K562 (cell line): ENCODE measurements around the gene SERPINF2. TPM values are rescaled to one million over a fixed set of nuclear protein-coding genes. Genes with fewer than 3 reads are reported as not detected.

ENCODE experiments used
- CHCHD3 ChIP-seq: fragments of 250-450 bp; sonication (Bioruptor Pico); IDR thresholded peaks from 2 replicates; pipeline ENCODE4 v2.1.2; 2022; ENCODE audit warnings: mild to moderate bottlenecking
- FOSL1 ChIP-seq: fragments of 200-800 bp; sonication (Bioruptor generic); conservative IDR thresholded peaks from 2 replicates; pipeline ENCODE4 v1.6.1; 2016; ENCODE audit warnings: missing genetic modification characterization, missing compliant biosample characterization
- GTF2E2 ChIP-seq: fragments of 200-800 bp; sonication (Bioruptor generic); IDR thresholded peaks from 2 replicates; pipeline ENCODE4 v1.6.1; 2016; ENCODE audit warnings: missing genetic modification characterization, missing compliant biosample characterization
- HDAC8 ChIP-seq: fragments of 450-650 bp; IDR thresholded peaks from 2 replicates; pipeline ENCODE4 v1.6.1; 2016; ENCODE audit warnings: mild to moderate bottlenecking, missing genetic modification characterization, moderate library complexity, missing compliant biosample characterization
- JUN ChIP-seq, 2 experiments: sonication (generic) in 1 of 2; formaldehyde crosslinking in 1 of 2; IDR thresholded peaks; 2 replicates each; pipeline versions ENCODE4 v1.6.1 to v1.8.0; 2012 to 2022; ENCODE audit warnings: borderline replicate concordance in 2 of 2, mild to moderate bottlenecking in 2 of 2, improper control_type of control experiment in 1 of 2, low read depth in 1 of 2, low read length in 1 of 2, missing genetic modification reagents in 1 of 2
- L3MBTL2 ChIP-seq: fragments of 450-650 bp; IDR thresholded peaks from 2 replicates; pipeline ENCODE4 v1.6.1; 2016; ENCODE audit warnings: mild to moderate bottlenecking, moderate library complexity
- MAFG ChIP-seq: fragments of 450-650 bp; conservative IDR thresholded peaks from 2 replicates; pipeline ENCODE4 v1.6.1; 2016; ENCODE audit warnings: missing genetic modification characterization, missing compliant biosample characterization
- MBD2 ChIP-seq: sonication (generic); IDR thresholded peaks from 2 replicates; pipeline ENCODE4 v1.6.1; 2016; ENCODE audit warnings: low read depth, borderline replicate concordance
- MTA2 ChIP-seq: fragments of 450-650 bp; IDR thresholded peaks from 2 replicates; pipeline ENCODE4 v1.6.1; 2016; ENCODE audit warnings: low read depth
- MYNN ChIP-seq, 2 experiments: sonication (generic); formaldehyde crosslinking in 1 of 2; IDR thresholded peaks; 2 replicates each; pipeline versions ENCODE4 v1.5.0 to v1.6.1; 2016 to 2020; ENCODE audit warnings: antibody characterized with exemption in 1 of 2, missing genetic modification reagents in 1 of 2
- NCOA1 ChIP-seq: fragments of 450-650 bp; IDR thresholded peaks from 2 replicates; pipeline ENCODE4 v1.6.1; 2016; ENCODE audit warnings: low read depth
- POLR2AphosphoS5 ChIP-seq: IDR thresholded peaks from 2 replicates; pipeline ENCODE4 v1.6.1; 2011; ENCODE audit warnings: mild to moderate bottlenecking, low read depth, low read length, moderate library complexity; ENCODE audit not compliant: control insufficient read depth, insufficient read depth
- TEAD2 ChIP-seq: fragments of 450-650 bp; IDR thresholded peaks from 2 replicates; pipeline ENCODE4 v1.6.1; 2016; ENCODE audit warnings: missing genetic modification characterization, control low read depth, missing compliant biosample characterization
- ZBTB7A ChIP-seq: IDR thresholded peaks from 2 replicates; pipeline ENCODE4 v1.6.1; 2011; ENCODE audit warnings: low read depth, mild to moderate bottlenecking, low read length, moderate library complexity, borderline replicate concordance; ENCODE audit not compliant: control insufficient read depth
- ZC3H4 ChIP-seq: sonication (generic); formaldehyde crosslinking; IDR thresholded peaks from 2 replicates; pipeline ENCODE4 v1.9.0; 2021; ENCODE audit warnings: missing genetic modification reagents, borderline replicate concordance
- polyA plus RNA-seq, 8 experiments: library from polyadenylated mRNA; depleted of rRNA in 4 of 8; stranded (reverse) in 5 of 8; unstranded in 3 of 8; fragments of >200 nt; fragmentation: Nextera tagmentation in 2 of 8; fragmentation: Illumina TruSeq in 1 of 8; extraction: Ambion mirVana in 2 of 8; extraction: Trizol in 1 of 8; gene quantifications; 2 replicates each; pipeline versions ENCODE4 v1.2.1 to v1.2.3, GENCODE V29; 2011 to 2014; ENCODE audit warnings: inconsistent platforms in 1 of 8, missing spikeins in 1 of 8
- total RNA-seq, 7 experiments: library from RNA; depleted of rRNA in 6 of 7; stranded (reverse); fragments of >200 nt in 6 of 7; fragmentation: Illumina TruSeq in 2 of 7; extraction: Trizol in 2 of 7; gene quantifications; 2 replicates each; pipeline versions ENCODE4 v1.2.1 to v1.2.3, GENCODE V29; 2011 to 2021; ENCODE audit warnings: low replicate concordance in 1 of 7
- TF ChIP-seq, protein P1 (sequence below): conservative IDR thresholded peaks from 2 replicates; pipeline ENCODE4 v1.6.1; 2011; ENCODE audit warnings: low read depth, mild to moderate bottlenecking, low read length; ENCODE audit not compliant: control insufficient read depth
- TF ChIP-seq, protein P2 (sequence below): fragments of 450-650 bp; IDR thresholded peaks from 2 replicates; pipeline ENCODE4 v1.6.1; 2017; ENCODE audit warnings: mild to moderate bottlenecking, moderate library complexity
- TF ChIP-seq, protein P3 (sequence below): fragments of 450-650 bp; formaldehyde crosslinking; IDR thresholded peaks from 2 replicates; pipeline ENCODE4 v1.4.0; 2022; ENCODE audit warnings: mild to moderate bottlenecking, moderate library complexity
- TF ChIP-seq, protein P4 (sequence below): fragments of 250-450 bp; sonication (Bioruptor Pico); IDR thresholded peaks from 2 replicates; pipeline ENCODE4 v1.8.0; 2021; ENCODE audit warnings: borderline replicate concordance, mild to moderate bottlenecking, moderate library complexity; ENCODE audit not compliant: poor library complexity, severe bottlenecking
- TF ChIP-seq, protein P5 (sequence below): sonication (generic); formaldehyde crosslinking; IDR thresholded peaks from 2 replicates; pipeline ENCODE4 v1.8.0; 2022; ENCODE audit warnings: missing genetic modification reagents, mild to moderate bottlenecking, moderate library complexity, borderline replicate concordance

SERPINF2 gene
- total and polyA plus RNA-seq, 9 of the 15 experiments (the other 6 are each of a cell fraction or from before 2014, with no cell fraction given), result 0.22 TPM; not detected in 8

DNA sequence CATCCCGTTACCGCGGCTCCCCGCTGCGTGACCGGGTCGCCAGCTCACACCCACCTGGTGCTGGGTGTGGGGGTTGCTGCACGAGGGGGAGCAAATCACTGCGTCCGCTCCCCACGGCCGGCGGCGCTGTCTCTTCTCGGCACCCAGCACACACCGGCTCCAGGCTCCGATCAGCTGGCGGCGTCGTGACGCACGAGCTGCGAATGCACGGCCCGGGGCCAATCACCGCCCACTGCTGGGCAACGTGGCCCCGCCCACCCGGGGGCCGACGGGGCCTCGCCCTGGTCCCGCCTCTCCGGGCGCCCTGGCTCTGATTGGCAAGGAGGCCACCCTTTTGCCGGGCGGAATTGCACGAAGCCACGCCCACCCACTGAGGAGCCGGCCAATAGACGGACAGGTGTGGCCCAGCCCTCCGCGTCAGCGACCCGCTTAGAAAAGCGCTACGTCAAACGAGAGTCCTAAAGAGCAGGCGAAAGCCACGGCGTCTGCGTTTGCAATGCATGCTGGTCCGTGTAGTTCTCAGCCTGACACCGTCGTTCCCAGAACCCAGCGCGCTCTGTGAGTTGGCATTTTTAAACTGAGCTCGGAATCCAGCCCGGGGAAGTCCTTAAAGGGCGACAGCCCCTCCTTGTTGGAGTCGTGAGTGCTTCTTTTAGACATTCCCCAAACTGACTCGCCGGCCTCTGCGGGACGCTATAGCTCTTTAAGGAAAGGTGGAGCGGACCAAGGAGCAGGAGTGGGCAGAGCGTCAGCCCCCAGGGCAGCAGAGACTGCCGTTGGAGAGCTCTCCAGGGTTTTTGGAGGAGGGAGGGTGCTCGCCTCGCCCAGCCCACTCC, 26.4 kb upstream of the SERPINF2 start (continued):
- TF ChIP-seq GTF2E2 (tag) (peak; percentile 28; the same call in 1 of the 2 replicates), ZC3H4 (CRISPR knock-in tag) (no peak), MAFG (tag) (peak; percentile 74), MBD2 (peak; percentile 93), ZBTB7A (0 out of 2 replicates have a peak, but pooled peaks have one; percentile 0), FOSL1 (tag) (no peak; the same call in 1 of the 2 replicates), CHCHD3 (no peak), MYNN (IDR thresholded peaks at IDR 0.05) (0 out of 2 replicates have a peak, but pooled peaks have one; percentile 13), MYNN (CRISPR knock-in tag; IDR thresholded peaks at IDR 0.05) (no peak), NCOA1 (no peak), HDAC8 (tag) (no peak), JUN (IDR thresholded peaks at IDR 0.05; ENCODE audit: borderline replicate concordance, low read depth, low read length) (peak; percentile 53; the same call in 1 of the 2 replicates), JUN (CRISPR knock-in tag; IDR thresholded peaks at IDR 0.05; ENCODE audit: borderline replicate concordance) (no peak), TEAD2 (no peak), L3MBTL2 (peak; percentile 55), MTA2 (no peak), POLR2AphosphoS5 (peak; percentile 83)
- TF ChIP-seq, protein P1, sequence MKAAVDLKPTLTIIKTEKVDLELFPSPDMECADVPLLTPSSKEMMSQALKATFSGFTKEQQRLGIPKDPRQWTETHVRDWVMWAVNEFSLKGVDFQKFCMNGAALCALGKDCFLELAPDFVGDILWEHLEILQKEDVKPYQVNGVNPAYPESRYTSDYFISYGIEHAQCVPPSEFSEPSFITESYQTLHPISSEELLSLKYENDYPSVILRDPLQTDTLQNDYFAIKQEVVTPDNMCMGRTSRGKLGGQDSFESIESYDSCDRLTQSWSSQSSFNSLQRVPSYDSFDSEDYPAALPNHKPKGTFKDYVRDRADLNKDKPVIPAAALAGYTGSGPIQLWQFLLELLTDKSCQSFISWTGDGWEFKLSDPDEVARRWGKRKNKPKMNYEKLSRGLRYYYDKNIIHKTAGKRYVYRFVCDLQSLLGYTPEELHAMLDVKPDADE, result peak; percentile 76
- TF ChIP-seq, protein P2, sequence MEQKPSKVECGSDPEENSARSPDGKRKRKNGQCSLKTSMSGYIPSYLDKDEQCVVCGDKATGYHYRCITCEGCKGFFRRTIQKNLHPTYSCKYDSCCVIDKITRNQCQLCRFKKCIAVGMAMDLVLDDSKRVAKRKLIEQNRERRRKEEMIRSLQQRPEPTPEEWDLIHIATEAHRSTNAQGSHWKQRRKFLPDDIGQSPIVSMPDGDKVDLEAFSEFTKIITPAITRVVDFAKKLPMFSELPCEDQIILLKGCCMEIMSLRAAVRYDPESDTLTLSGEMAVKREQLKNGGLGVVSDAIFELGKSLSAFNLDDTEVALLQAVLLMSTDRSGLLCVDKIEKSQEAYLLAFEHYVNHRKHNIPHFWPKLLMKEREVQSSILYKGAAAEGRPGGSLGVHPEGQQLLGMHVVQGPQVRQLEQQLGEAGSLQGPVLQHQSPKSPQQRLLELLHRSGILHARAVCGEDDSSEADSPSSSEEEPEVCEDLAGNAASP, result no peak
- TF ChIP-seq, protein P3, sequence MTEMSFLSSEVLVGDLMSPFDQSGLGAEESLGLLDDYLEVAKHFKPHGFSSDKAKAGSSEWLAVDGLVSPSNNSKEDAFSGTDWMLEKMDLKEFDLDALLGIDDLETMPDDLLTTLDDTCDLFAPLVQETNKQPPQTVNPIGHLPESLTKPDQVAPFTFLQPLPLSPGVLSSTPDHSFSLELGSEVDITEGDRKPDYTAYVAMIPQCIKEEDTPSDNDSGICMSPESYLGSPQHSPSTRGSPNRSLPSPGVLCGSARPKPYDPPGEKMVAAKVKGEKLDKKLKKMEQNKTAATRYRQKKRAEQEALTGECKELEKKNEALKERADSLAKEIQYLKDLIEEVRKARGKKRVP, result no peak
- TF ChIP-seq, protein P4, sequence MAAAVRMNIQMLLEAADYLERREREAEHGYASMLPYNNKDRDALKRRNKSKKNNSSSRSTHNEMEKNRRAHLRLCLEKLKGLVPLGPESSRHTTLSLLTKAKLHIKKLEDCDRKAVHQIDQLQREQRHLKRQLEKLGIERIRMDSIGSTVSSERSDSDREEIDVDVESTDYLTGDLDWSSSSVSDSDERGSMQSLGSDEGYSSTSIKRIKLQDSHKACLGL (CRISPR knock-in tag), result peak; percentile 31
- TF ChIP-seq, protein P5, sequence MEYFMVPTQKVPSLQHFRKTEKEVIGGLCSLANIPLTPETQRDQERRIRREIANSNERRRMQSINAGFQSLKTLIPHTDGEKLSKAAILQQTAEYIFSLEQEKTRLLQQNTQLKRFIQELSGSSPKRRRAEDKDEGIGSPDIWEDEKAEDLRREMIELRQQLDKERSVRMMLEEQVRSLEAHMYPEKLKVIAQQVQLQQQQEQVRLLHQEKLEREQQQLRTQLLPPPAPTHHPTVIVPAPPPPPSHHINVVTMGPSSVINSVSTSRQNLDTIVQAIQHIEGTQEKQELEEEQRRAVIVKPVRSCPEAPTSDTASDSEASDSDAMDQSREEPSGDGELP (CRISPR knock-in tag), result peak; percentile 100
